NCI-H526 (cell line): ENCODE measurements around the gene PRM2.

Source experiments
- DNase-seq, 2 experiments: peaks; one replicate each; lab custom pipeline; 2025; lab: John Stamatoyannopoulos, UW

PRM2 gene

DNA sequence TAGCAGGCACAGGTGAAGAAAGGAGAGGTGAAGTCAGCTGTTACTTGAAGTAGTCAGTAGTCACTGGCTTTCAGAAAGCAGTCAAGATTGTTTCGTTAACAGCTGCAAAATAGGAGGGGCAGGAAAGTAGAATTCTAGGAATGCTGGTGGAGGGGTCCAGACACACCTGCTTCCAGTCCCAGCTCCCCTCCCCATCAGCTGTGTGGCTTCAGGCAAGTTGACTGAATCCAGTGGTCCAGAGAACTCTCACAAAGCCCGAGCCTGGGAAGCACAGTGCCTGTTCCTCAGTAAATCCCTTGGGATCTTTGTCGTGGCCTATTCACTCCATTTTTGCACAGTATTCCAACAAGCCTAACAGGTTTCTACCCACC is 15.7 kb downstream of the PRM2 start:
- no peak for DNase-seq

DNA sequence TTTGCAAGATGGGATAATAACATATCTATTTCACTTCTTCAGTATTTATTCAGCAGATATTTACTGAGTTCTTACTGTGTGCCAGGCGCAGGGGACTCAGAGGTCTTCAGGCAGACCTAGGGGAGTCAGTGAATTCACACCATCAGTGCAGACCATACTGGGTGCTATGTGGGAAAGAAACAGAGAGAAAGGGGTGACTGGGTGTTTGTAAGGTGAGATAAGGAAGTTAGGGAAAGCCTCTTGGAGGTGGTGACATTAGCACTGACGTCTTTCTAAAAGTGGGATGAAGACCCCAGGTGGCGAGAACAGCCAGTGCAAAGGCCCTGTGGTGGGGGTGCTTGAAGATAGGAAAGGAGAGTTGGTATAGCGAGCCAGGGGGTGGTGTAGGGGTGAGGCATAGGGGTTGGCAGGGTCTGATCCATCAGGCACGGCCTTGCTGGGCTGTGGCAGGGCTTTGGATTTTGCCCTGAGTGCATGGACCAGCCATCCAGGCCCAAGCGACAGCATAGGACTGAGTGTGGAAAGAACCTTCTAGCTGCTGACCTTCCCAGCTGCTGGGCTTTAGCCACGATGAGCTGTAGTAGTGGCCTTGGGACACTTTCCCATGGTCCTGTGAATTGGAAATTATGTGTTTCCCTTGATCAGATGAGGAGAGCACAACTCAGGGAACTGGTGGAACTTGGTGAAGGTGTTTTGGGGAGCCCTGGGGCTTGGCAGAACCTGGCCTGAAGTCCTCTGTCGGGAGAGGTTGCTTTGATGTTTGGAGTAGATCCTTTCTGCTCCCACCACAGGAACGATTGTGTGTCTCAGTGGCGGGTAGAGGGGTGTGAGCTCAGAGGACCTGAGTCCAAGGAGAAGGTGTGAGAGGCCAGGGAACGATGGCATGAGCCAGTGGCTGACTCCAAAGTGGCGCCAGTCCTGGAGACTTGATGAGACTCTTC is 16.4 kb downstream of the PRM2 start:
- DNase-seq = no peak

DNA sequence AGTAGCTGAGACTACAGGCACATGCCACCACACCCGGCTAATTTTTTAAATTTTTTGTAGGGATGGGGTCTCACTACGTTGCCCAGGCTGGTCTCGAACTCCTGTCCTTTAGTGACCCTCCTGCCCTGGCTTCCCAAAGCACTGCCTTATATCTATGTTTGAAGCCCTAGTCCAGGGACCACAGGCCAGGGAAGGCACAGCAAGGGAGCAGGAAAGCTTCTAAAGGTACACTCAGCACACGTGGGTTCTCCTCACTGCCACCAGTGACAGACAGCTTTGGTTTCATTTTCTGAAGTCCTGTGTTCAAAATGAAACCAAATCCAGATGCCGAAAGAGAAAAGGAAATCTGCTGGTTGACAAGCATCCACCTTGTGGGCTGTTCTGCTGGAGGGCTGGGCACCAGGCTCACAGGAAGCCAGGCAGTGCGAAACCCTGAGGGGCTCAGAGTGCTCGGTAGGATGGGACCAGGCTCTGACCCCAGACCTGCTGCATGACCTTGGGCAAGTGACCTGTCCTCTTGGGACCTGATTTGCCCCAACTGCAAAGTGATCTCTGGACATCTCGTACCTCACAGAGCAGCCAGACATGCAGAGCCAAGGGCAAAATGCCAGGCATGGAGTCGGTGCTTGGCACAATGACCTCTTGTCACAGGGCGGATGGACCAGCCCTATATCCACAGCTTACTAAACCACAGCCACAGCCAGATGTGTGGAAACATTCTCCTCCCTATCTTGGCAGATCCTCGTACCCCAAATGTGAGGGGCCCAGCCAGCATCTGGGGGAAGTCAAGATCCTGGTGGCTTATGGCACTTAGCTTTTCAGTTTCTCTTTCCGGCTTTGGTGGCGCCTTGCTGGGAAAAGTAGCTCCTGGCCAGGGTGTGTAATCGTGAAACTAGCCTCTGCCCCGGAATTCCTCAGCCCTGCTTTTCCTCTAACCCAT is 17.5 kb downstream of the PRM2 start:
- DNase-seq = no peak

DNA sequence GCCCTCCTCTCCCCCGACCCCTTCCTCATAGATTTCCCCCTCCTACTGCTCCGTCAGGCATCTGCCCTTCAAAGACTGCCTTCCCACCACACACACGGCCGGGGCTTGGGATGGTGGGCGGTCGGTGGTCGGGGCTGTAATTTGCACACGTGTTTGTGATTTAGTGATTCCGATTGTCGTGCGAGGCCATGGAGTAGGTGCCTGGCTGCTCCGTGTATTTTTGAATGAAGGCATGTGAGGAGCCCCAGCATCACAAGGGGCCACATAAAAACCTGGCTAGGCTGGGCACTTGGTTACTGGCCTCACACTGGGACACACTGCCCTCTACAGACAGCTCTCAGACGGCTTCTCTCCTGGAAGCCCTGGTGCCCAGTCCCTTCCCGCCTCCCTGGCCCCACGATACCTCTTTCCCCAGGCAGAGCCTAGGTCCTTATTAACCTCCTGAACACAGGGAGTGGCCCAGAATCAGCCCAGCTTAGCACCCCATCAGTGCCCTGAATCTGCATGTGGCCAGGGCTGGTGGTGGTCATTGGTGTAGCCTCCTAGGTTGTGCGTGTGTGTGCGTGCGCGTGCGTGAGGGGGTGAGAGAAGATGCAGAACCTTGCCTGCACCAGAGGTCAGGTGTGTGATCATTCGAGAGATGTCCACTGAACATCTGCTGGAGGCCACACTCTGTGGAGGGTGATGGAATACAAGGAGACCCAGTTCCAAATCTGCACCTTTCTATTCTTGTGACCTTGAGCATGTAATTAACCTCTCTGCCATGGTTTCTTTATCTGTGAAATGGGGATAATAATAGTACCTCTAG is 18.9 kb downstream of the PRM2 start:
- peak; percentile 59 to 91 for DNase-seq

DNA sequence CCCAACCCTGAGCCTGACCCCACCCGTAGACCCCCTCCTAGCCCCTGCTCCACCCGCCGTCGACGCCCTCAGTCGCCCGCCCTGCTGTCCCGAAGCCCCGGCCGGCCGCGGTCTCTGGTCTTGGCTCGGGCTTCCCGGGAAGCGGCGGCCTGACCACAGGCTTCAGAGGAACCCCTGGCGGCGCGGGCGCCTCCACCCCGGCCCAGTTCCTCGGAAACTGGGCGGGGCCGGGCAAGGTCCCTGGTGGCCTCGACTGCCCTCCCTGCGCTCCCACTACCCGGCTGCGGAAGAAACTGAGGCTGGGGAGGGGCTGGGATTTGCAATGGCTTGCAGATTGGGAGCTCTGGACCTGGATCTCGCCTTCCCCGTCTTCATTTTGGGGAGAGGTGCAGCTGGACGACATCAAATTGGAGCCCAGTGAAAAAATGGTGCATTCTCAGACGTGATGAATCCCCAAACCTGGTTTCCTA is 19.6 kb downstream of the PRM2 start:
- peak in 1 of 2 experiments; percentile 68 for DNase-seq

DNA sequence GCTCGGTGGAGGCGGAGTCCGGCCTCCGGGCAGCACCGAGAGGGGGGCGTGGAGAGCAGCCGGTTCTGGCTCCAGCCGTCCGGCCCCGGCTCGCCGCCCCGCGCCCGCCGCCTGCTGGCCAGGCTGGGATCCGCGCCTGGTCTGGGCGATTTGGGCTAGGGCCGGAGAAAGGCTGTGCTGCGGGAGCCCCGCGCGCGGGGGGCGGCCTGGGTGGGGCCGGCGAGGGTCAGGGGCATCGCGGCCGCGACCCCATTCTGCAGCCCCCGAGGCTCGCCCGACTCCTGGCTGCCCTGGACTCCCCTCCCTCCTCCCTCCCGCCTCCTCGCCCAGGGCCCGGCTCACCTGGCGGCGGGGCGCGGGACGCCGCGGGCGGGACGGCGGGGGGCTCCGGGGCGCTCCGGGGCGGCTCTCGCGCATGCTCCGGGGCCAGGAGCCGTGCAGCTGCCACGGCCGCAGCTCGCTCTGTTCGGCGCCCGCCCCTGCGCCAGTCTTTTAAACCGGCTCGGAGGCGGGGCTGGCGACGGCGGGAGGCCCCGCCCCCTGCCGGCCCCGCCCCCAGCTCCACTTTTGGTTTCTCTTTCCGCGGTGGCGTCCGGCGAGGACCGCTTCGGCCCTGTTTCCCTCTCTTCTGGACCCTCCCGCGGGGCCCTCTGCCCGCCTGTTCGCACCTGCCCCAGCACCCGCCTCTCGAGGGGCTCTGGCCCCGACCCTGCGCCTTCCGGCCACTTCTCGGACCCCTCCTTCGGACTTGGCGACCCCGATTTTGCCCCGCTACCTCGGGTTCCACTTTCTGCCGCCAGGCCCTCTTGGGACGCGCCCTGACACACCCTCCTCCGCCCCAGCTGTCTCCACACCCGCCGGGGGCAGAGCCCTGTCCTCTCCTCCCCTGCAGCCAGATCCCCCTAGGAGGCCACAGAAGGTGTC is 20.3 kb downstream of the PRM2 start, which contains the start of gene SOCS1:
TSS of gene SOCS1 (minus strand) at position 468 of the 924 bp plus-strand sequence. CDS start 726 bp downstream, outside the sequence.
- DNase-seq = peak; percentile 62 to 92

DNA sequence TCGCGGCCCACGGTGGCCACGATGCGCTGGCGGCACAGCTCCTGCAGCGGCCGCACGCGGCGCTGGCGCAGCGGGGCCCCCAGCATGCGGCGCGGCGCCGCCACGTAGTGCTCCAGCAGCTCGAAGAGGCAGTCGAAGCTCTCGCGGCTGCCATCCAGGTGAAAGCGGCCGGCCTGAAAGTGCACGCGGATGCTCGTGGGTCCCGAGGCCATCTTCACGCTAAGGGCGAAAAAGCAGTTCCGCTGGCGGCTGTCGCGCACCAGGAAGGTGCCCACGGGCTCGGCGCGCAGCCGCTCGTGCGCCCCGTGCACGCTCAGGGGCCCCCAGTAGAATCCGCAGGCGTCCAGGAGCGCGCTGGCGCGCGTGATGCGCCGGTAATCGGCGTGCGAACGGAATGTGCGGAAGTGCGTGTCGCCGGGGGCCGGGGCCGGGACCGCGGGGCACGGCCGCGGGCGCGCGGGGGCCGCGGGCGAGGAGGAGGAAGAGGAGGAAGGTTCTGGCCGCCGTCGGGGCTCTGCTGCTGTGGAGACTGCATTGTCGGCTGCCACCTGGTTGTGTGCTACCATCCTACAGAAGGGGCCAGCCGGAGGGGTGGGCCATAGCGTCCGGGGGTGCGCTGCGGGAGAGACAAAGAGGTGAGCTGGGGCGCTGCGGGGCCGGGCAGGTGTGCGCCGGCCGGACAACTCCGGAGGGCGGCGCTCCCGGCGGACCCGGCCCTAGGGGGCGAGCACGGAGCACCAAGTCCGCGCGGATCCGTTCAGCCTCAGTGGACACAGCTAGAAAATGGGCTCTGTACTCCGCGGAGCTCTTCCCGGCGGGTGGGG is 21.2 kb downstream of the PRM2 start:
- DNase-seq = peak in 1 of 2 experiments; percentile 76

DNA sequence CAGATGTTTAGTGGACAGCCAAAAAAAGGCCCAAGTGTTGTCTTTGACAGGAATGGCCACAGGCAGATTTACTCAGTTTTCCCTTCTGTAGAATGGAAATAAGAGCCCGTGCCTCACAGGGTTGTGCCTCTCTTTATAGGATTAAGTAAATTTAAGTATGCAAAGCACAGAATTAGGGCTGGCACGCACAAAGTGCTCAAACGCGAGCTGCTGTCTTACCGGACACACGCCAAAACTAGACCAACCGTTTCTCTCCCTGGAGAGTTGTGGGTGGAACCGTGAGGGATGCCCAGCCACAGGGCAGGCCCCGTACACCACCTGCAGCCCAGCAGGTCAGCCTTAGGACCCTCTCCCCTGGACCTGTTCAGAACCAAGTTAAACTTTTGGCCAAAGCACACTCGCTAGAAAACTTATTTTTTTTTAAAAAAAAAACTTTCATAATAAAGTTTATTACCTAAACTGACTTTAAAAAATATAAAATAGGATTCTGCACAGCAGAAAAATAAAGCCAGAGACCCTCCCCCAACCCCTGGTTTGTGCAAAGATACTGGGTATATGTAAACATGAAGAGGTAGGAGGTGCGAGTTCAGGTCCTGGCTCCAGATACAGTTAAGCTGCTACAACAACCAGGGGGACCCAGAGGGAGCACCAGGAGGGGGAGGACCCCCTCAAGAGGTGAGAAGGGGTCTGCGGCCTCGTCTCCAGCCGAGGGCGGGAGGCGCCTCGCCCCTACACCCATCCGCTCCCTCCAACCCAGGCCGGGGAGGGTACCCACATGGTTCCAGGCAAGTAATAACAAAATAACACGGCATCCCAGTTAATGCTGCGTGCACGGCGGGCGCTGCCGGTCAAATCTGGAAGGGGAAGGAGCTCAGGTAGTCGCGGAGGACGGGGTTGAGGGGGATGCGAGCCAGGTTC is 22.0 kb downstream of the PRM2 start:
- DNase-seq = peak in 1 of 2 experiments; percentile 37

DNA sequence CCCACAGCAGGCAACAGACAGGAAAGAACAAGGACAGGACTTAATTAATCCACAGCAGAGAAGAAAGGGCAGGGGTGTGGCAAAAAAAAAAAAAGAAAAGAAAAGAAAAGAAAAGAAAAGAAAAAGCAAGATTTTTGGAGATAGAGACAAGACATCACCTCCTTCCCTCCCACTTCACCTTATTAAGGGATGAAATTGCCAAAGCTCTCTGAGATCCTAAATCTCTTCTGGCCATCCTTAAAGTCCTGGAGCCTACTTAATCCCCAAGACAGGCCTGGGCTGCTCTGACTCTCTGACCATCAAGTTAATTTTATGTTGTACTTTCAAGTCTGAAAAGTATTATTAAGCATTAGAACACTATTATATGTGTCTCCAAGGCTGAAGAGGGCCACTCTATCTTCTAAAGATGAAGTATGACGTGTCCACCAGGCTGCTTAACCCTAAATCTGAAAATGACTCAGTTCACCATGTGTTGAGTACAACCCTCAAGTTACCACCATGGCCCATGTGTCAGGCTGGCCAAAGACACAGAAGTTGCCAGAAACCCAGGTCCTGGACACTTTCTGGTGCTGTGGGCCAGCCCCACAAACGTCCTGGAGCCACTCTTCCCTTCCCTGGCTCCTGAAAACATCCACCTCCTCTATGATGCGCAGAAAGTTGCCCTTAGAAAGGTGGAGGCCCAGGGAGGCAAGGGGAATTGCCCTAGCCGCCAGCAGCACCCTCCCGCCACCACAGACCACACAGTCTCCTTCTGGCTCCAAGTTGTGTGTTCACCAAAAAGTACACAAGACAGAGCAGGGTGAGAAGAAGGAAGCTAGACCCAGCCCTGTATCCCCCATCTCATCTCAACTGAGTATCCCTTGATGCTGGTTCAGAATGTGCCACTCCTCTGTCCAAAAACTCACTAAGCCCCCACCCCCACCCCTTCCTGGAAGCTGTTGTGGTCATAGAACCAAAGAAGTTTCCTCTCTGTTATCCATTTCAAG is 23.0 kb downstream of the PRM2 start:
- DNase-seq = no peak

DNA sequence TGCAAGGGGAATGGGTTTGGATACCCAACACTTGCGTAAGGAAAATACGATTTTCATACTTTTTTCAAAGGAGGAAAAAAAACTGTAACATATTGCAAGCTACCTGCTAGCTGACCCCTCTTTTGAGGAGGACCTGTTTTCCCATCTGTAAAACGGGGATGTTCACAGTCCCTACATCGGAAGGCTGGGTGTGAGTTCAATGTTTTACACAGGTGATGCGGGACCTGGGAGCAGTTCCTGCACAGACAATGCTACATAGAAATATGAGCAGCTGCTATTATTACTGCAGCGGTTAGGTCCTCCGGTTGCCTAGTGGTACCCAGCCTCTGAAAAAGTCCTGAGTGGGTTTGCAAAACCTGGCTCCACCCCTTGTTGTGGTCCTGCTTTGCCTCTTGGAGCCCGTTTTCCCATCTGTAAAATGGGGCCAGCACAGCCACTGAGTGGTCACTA is 23.8 kb downstream of the PRM2 start:
- DNase-seq = no peak

DNA sequence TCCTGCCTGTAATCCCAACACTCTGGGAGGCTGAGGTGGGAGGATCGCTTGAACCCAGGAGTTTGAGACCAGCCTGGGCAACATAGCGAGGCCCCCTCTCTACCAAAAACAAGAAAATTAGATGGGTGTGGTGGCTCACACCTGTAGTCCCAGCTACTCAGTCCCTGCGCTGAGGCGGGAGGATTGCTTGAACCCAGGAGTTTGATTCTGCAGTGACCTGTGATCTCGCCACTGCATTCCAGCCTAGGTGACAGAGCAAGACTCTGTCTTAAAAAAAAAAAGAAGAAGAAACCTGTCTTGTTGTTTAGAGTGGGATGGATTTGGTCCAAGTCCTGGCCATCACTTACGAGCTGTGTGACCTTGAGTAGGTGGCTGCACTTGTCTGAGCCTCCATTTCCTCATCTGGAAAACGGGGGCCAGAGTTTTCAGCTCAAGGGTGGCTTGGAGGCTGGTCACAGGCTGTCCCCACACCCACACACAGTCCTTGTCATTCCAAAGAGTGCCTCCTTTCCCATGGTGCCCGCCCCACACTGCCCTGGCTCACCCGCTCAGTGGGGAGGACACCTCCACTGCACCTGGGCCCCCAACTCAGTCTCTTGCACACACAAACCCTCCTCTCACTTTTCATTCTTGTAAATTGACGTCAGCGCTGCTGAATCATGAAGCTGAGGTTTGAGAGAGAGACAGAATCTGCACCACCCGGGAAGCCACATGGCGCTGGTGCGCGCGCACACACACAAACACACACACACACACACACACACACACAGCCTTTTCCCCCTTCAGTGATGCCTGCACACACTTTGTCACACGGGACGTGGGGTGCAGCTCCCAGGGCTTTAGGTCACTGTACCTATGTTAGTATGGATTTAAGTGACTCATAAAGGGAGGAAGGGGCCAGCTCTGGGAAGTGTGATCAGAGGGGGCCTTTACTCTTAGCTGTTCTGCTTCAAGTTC is 24.5 kb downstream of the PRM2 start:
- DNase-seq = no peak

DNA sequence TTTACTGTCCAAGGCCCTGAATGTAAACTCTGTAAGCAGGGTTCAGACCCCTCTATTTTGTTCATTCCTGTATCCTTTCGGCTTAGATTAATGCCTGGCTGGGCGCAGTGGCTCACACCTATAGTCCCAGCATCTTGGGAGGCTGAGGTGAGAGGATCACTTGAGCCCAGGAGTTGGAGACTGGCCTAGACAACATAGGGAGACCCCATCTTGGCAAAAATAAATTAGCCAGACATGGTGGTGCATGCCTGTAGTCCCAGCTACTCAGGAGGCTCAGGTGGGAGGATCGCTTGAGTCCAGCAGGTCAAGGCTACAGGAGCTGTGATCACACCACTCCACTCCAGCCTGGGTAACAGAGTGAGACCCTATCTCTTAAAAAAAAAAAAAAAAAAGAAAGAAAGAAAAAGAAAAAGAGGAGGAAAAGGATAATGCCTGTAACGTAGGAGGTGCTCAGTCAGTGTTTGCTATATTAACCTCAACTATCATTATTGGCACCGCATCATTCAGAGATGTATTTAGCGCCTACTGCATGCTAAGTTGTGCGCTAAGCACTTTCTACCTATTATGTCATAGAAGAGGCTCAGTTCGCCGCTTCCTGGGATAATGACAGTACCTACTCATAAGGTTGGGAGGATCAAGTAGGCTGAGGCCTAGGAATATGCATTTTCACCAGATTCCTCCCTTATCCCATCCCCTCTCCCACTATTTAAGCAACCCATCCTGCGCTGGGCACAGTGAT is 25.3 kb downstream of the PRM2 start:
- DNase-seq = no peak

DNA sequence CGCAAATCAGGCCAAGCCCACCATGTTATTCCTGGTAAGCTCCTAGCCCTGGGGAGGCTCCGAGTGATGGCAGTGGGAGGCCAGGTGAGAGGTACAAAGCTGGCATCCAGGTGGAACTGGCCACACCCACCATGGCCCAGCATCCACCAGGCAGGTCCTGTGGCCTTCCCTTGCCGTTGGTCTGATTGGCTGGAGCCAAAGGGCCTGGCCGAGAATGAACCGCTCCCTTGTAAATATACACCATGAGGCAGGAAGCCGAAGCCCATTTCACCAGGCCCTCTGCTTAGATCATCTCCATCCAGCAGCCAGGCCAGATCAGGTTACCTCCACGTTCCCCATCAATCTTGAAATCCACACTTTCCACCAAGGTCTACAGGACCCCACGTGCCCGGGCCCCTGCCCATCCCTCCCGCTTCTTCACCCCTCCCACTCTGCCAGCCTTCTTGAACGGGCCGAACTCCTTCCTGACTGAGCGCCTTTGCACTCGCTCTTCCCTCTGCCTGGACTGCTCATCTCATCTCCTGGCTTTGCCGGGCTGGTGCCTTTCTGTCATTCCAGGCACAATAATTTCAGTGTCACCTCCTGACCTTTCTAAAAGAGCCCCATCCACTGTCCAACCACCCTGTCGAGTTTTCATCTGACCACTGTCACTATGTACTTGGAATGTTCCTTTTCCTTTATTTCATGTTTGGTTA is 26.0 kb downstream of the PRM2 start:
- DNase-seq = peak in 1 of 2 experiments; percentile 13

DNA sequence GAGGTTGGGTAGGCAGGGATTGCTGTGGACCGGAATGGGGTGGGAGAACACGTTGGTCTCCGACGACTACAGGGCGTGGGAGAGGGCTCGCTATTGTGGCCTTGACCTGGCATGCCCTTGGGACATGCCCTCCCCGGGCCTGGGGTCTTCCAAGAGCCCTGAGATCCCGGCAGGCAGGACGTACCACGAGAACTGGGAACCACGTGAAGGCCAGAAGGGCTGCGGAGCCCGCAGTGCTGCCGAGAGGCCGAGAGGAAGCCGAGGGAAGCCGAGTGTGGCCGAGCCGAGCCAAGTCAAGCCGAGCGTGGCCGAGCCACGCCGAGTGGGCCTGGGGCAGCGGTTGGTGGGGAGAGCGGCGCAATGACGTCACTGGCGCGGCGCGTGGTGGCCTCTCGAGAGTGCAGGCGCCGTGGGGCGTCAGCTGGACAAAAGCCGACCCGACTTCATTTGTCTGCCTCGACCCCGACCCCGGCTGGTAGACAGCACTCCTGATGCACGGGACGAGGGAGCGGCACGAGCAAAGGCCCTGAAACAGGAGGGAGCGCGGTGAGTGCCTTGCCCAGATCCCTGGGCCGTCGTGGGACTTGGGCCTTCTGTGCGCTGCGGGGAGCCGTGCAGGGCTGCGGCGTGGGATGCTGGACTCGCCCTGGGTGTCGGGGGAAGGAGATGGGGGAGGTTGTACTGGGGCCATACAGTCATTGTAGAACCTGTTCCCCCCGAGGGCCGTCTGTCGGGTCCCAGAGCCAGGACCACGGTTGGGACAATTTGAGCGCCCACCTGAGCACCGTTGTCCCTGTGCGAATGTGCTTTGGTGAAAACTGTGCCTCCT is 26.8 kb downstream of the PRM2 start:
- no peak for DNase-seq
